Esophagus (tissue), 2 donors: ENCODE results near the gene EPS8L3. TPM values are rescaled to one million over a fixed set of nuclear protein-coding genes. Genes with fewer than 3 reads are reported as not detected.
A peak's percentile ranks its signal among the peaks of the same experiment; 100 is the strongest.
"Not testable (repeated sequence)": the region's sequence is repeated elsewhere in the genome, so short reads cannot be mapped to it uniquely, and the experiment has no call there.

ENCODE experiments used
- H3K27ac ChIP-seq, 2 donors: one replicate each; pipeline ENCODE4 v1.5.1; 2013; ENCODE audit warnings: low read depth in 2 of 2, mild to moderate bottlenecking in 2 of 2, inconsistent platforms in 1 of 2, low read length in 1 of 2, moderate library complexity in 1 of 2
- H3K27me3 ChIP-seq, 2 donors: one replicate each; pipeline ENCODE4 v1.6.1; 2013; ENCODE audit warnings: low read length in 2 of 2, control low read depth in 1 of 2, mild to moderate bottlenecking in 1 of 2; ENCODE audit not compliant: insufficient read depth in 2 of 2, control insufficient read depth in 1 of 2
- H3K36me3 ChIP-seq, 2 donors: one replicate each; pipeline ENCODE4 v1.6.1; 2013; ENCODE audit warnings: low read length in 1 of 2; ENCODE audit not compliant: control insufficient read depth in 2 of 2, insufficient read depth in 2 of 2
- H3K4me1 ChIP-seq, 2 donors: one replicate each; pipeline ENCODE4 v1.6.1; 2013; ENCODE audit warnings: low read length in 1 of 2; ENCODE audit not compliant: control insufficient read depth in 2 of 2, insufficient read depth in 2 of 2
- H3K4me3 ChIP-seq, 2 donors: one replicate each; pipeline ENCODE4 v1.5.1; 2013; ENCODE audit warnings: low read length in 2 of 2, mild to moderate bottlenecking in 2 of 2, low read depth in 1 of 2, moderate library complexity in 1 of 2
- H3K9me3 ChIP-seq, 2 donors: one replicate each; pipeline ENCODE4 v1.6.1; 2013; ENCODE audit warnings: mild to moderate bottlenecking in 2 of 2, low read depth in 1 of 2, low read length in 1 of 2, moderate library complexity in 1 of 2; ENCODE audit not compliant: control insufficient read depth in 2 of 2, insufficient read depth in 1 of 2
- WGBS, 2 donors: extraction: QIAGEN DNeasy Blood & Tissue Kit; methylation state at CpG; one replicate each; pipeline ENCODE4 v1.1.7; 2013; 5-methylcytosine and 5-hydroxymethylcytosine counted together
- polyA plus RNA-seq, 2 donors: library from polyadenylated mRNA; stranded (reverse); fragments of 200-250 nt; gene quantifications; one replicate each; pipeline ENCODE4 v1.2.3, GENCODE V29; 2013
- donor health status: healthy with polysubstance abuse.
- donor health status: Bipolar disorder and iron deficiency.

Gene EPS8L3
- polyA plus RNA-seq, 2 donors: 0.10 to 0.28 TPM

- H3K4me3 ChIP-seq: no peak overlapping the region
- no peaks in the 10 kb centered on the region for H3K27me3 ChIP-seq
- 82 to 83% methylated on average over 12 of the region's 12 CpGs for WGBS, 2 donors
- H3K36me3 ChIP-seq: no peaks in the 10 kb centered on the region
- H3K9me3 ChIP-seq: no peaks in the 10 kb centered on the region
- H3K27ac ChIP-seq: no peak overlapping the region
- H3K4me1 ChIP-seq: peaks cover 0 to 15% of the 10 kb centered on the region in 2 donors
Observed at GRCh38 chr1:109714661-109715372, 48.9 kb downstream of the EPS8L3 start.

DNA sequence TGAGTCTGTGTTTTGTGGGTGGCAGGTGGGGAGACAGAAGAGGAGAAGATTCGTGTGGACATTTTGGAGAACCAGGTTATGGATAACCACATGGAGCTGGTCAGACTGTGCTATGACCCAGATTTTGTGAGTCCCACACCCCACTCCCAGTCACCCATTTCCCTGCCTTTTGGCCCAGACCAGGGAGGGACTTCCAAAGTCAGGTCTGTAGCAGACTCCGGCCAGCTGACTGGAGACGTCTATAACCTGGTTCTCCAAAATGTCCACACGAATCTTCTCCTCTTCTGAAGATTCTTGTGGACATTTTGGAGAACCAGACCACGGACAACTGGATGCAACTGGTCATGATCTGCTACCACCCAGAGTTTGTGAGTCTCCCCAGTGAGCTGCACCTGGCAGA, 50.1 kb downstream of the EPS8L3 start:
- no peaks in the 10 kb centered on the region for H3K36me3 ChIP-seq
- H3K4me1 ChIP-seq: peaks cover 0 to 15% of the 10 kb centered on the region in 2 donors
- H3K27ac ChIP-seq: no peak overlapping the region
- no peaks in the 10 kb centered on the region for H3K27me3 ChIP-seq
- H3K9me3 ChIP-seq: no peaks in the 10 kb centered on the region
- H3K4me3 ChIP-seq: no peak overlapping the region
- 90 to 91% methylated on average over 5 of the region's 5 CpGs for WGBS, 2 donors

- H3K27ac ChIP-seq: peak overlapping the region in 1 of 2 donors; percentile 7
Observed at GRCh38 chr1:109712321-109712864, 51.3 kb downstream of the EPS8L3 start.

DNA sequence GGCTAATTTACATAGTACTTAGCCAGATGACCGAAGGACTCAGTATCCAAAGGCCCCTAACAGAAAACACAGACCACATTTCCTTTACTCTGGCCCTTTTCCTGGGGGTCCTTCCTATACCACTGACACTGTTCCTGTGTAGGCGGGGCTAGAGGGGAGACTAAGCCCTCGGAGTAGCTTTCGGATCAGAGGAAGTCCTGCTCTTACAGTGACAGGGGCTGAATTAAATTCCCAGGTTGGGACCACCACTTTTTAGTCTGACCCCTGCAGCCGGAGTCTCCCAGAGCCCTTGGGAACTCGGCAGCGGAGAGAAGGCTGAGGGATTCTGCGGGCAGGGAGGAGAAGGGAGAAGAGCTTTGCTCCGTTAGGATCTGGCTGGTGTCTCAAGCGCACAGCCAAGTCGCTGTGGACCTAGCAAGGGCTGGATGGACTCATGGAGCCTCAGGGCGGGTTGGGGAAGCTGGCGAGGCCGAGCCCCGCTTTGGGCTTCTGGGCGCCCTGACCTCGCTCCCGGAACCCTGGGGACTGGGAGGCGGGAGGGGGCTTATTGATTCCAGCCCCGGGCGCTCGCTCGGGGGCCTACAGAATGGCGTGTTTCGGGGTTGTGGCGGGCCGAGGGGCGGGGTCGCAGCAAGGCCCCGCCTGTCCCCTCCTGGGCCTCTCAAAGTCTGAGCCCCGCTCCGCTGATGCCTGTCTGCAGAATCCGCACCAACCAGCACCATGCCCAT, 52.0 kb downstream of the EPS8L3 start, which contains the start of gene GSTM5:
Gene GSTM5, plus strand, starts transcription at position 659 of the 728 bp plus-strand sequence. Its CDS starts 62 bp downstream, at position 721.
- peak within 1 kb of the TSS; percentile 2 to 8 for H3K4me3 ChIP-seq
- not testable (repeated sequence) for H3K27me3 ChIP-seq, H3K36me3 ChIP-seq, H3K4me1 ChIP-seq, H3K9me3 ChIP-seq
- H3K27ac ChIP-seq: peak within 1 kb of the TSS in 1 of 2 donors; percentile 7
- WGBS, 2 donors: 37 to 40% methylated on average over 33 of the region's 33 CpGs

More at GRCh38 chr1:109712321-109712864, 51.3 kb downstream of the EPS8L3 start:
- Histone ChIP-seq H3K9me3 (no peaks in the 10 kb centered on the region), H3K27me3 (no peaks in the 10 kb centered on the region), H3K36me3 (no peaks in the 10 kb centered on the region), H3K4me1 (peaks cover 0 to 8% of the 10 kb centered on the region in 2 donors), H3K4me3 (peak overlapping the region; percentile 2 to 8)
- WGBS, 2 donors: 59 to 67% methylated on average over 22 of the region's 22 CpGs

DNA sequence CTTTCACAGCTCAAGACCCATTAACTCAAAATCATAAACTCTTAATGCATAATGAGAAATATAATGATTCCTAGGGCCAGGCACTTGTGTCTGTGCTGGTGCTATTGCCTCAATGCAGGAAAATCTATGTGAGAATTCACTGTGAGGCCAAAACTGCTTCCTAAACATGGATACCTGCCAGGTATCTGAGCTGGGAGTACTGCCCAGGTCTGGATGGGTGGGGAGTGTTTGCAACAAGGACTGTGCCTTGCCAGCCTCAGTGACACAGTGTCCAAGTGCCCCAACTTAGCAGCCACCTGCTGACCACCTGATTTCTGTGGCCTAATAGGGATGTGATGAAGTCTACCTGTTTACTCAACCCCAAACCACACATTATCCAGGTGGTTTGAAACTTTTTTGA, 53.9 kb downstream of the EPS8L3 start:
- H3K4me1 ChIP-seq, H3K27ac ChIP-seq, H3K9me3 ChIP-seq, H3K27me3 ChIP-seq, H3K4me3 ChIP-seq, H3K36me3 ChIP-seq: not testable (repeated sequence)

GRCh38 chr1:109708949-109709348, 54.8 kb downstream of the EPS8L3 start:
- not testable (repeated sequence) for H3K27ac ChIP-seq, H3K4me1 ChIP-seq, H3K36me3 ChIP-seq, H3K9me3 ChIP-seq, H3K4me3 ChIP-seq, H3K27me3 ChIP-seq
- 82 to 94% methylated on average over 4 of the region's 4 CpGs for WGBS, 2 donors

- Histone ChIP-seq H3K4me3 (no peak overlapping the region), H3K4me1 (no peaks in the 10 kb centered on the region), H3K9me3 (no peaks in the 10 kb centered on the region), H3K36me3 (no peaks in the 10 kb centered on the region), H3K27ac (no peak overlapping the region), H3K27me3 (no peaks in the 10 kb centered on the region)
- WGBS, 2 donors: 88 to 89% methylated on average over 4 of the region's 4 CpGs
Observed at GRCh38 chr1:109705411-109705810, 58.3 kb downstream of the EPS8L3 start.

- Histone ChIP-seq H3K27ac (no peak overlapping the region), H3K36me3 (no peaks in the 10 kb centered on the region), H3K4me1 (no peaks in the 10 kb centered on the region), H3K4me3 (no peak overlapping the region), H3K27me3 (no peaks in the 10 kb centered on the region), H3K9me3 (no peaks in the 10 kb centered on the region)
- WGBS, 2 donors: 83 to 93% methylated on average over 8 of the region's 8 CpGs
Observed at GRCh38 chr1:109704173-109704572, 59.5 kb downstream of the EPS8L3 start.

DNA sequence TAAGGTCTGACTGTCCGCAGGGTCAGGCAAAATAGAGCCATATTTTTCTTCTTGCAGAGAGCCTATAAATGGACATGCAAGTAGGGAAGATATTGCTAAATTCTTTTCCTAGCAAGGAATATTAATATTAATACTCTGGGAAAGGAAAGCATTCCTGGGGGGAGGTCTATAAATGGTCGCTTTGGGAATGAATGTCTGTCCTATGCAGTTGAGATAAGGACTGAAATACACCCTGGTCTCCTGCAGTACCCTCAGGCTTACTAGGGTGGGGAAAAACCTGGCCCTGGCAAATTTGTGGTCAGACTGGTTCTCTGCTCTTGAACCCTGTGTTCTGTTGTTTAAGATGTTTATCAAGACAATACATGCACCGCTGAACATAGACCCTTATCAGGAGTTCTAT, 60.8 kb downstream of the EPS8L3 start:
- H3K27ac ChIP-seq, H3K4me1 ChIP-seq, H3K27me3 ChIP-seq, H3K9me3 ChIP-seq, H3K36me3 ChIP-seq, H3K4me3 ChIP-seq: not testable (repeated sequence)
- 90 to 93% methylated on average over 3 of the region's 3 CpGs for WGBS, 2 donors
